Activated T-cell treated with anti-CD3 and anti-CD28 coated beads for 48 hours (primary cell): ENCODE results near the gene LRP1B.

Source experiments
- DNase-seq: peaks from one replicate; pipeline ENCODE4 v3.0.0-alpha.2; 2020; ENCODE audit warnings: low read depth

LRP1B gene

GRCh38 chr2:140529706-140530105 is 1601.1 kb downstream of the LRP1B start:
- DNase-seq: no peak

DNA sequence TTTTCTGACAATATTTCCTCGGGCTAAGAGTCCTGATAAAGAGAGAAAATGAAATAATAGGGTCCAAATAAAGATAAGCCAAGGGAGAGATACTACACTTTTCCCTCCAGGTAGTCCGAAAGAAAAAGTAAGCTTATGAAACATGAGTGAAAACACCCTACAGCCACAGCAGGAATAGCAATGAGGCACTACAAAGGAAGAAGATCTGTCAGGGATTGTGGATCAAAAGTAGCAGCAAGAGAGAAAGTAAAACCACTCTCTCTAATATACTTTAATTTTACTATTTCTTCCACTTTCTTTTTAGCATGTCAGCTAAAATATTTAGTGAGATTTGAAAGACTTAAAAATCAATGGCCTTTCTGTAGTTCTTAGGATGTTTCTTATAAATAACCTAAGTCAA is 1601.8 kb downstream of the LRP1B start:
- no peak for DNase-seq

DNA sequence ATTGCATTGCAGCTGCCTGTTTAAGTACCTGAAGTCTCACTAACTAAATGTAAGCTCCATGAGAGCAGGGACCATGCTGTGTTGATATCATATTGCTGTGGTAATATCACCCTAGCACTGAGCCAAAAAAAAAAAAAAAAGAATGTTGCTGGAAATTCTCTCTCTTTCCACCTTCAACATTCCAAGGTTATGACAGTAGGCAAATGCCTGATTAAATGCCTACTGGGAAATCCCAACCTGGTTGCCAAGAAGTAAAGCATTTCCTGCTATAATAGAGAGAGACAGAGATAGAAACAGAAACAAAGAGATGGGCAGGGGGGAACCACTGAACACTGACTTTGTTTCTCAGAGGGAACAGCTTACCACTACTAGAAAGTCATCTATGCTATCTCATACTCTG is 1604.2 kb downstream of the LRP1B start:
- DNase-seq: no peak

DNA sequence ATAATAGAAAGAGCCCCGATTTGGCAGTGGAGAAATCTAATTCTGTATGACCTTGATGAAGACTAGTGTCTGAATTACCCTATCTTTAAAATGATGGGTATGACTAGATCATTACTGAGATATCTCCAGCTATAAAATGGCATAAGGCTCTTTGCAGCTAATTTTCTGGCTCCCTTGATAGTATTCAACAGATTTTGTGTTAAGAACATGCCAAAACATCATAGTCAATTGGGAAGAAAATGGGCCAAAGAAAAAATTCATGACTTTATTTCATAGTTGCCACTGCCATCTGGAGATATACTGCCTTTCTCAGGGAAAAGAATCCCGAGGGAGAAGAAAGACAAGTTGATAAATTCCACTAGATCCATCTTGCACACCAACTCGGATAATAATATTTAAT is 1618.7 kb downstream of the LRP1B start:
- no peak for DNase-seq

GRCh38 chr2:140509765-140510164 is 1621.1 kb downstream of the LRP1B start:
- DNase-seq: no peak

GRCh38 chr2:140508756-140509155 is 1622.1 kb downstream of the LRP1B start:
- DNase-seq: no peak

GRCh38 chr2:140506606-140507005 is 1624.2 kb downstream of the LRP1B start:
- DNase-seq: no peak

- DNase-seq: no peak
These were observed 1626.2 kb downstream of the LRP1B start for GRCh38 chr2:140504601-140505000.

DNA sequence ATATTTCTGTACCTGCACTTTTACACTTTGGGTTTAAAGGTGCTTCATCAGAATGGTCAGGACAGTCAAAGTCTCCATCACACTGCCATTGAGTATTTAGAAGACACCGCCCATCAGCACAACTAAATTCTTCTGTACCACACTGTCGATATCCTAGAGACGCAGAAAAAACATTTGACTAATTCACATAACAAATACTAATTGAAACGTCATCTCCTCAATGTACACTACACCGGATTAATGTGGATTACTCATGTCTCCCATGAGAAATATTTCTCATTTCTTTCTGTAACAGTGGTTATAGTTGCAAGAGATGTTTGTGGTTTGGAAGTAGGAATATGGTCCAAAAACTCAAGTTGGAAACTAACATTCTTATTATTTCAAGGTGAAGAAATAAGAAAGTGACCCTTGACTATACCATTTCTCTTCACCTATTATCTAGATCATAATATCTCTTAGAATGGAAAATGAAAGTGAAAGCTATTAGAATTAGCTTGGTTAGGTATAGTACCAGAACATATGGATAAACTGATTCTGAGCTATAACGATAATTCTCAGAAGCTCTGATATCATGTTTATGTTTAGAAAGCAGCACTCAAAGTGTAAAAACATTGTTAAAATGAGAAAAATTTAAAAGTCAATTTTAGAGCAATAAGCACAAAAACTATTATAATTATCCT is 1627.7 kb downstream of the LRP1B start:
- no peak for DNase-seq

GRCh38 chr2:140498360-140498759 is 1632.5 kb downstream of the LRP1B start:
- DNase-seq: no peak

DNA sequence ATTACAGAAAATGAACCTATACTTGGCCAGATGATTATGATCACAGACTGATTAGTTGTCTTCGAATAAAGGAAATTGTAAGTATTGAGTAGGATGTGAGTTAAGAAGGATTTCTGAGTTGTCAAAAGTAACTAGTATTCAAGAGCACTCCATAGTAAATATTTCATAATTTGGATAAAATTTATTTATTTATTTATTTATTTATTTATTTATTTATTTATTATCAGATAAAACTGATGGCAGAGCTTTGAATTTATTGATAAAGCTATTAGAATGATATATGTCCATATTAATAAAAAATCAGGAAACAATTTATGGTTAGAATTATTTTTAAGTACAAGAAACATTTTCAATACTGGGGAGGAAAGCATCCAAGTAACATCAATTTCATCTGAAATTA is 1634.1 kb downstream of the LRP1B start:
- no peak for DNase-seq

DNA sequence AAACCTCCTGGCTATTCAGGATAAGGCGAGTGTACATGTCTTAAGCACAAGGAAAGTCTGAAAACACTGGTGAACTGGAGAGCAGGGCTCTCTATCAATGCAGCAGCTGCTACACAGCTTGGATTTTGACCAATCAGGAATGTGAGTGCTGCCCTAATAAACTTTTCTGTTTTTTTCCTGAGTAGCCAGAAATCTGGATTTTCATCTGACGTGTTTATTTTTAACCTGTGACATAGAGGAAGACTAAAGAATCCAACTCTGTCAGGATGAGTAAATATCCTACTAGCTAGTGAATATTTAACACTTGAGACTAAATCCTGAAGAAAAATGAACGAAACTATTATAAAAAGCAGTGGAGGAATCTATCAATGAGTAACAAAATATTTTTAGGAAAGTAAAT is 1638.9 kb downstream of the LRP1B start:
- DNase-seq: no peak

GRCh38 chr2:140489193-140489592 is 1641.6 kb downstream of the LRP1B start:
- DNase-seq: no peak

- DNase-seq: no peak
These were observed 1649.7 kb downstream of the LRP1B start for GRCh38 chr2:140481136-140481535.

- DNase-seq: no peak
These were observed 1657.0 kb downstream of the LRP1B start for GRCh38 chr2:140473851-140474250.

GRCh38 chr2:140472676-140473075 is 1658.1 kb downstream of the LRP1B start:
- DNase-seq: no peak

DNA sequence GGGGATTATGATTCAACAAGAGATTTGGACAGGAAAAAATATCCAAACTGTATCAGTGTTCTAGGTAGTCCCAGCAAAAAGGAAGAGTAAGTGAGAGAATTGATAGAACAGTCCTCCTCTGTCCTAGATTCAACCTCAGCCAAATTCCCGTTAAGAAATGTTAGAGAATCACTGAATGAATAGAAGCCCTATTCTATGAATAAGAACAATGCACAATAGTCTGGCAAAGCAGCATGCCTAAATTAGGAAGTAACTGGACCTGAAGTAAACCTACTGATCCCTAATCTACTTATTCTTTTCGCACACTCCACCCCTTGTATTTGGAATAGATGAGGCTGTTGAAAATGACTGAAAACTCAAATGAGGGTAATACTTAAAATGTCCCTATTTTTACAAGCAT is 1665.5 kb downstream of the LRP1B start:
- DNase-seq: no peak

DNA sequence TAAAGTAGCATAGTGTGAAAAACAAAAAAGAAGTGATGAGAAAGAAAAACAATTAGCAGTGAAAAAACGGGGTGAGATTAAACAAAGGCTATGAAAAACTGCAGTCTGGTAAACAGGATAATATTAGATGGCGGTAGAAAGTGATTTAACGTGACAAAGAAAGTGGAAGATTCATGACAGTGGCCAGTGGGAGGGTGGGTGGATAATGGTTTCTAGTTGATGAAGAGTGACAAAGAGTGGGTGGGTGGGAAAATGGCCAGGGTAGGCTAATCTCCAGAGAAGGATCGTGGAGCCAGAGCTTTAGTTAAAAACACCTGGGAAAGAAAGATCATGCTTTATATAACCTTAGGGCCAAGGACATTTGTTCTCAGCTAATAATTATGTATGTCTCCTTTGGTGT is 1667.8 kb downstream of the LRP1B start:
- no peak for DNase-seq

- DNase-seq: no peak
These were observed 1673.3 kb downstream of the LRP1B start for GRCh38 chr2:140457483-140457882.

GRCh38 chr2:140455315-140455714 is 1675.5 kb downstream of the LRP1B start:
- DNase-seq: no peak

GRCh38 chr2:140454717-140455116 is 1676.1 kb downstream of the LRP1B start:
- no peak for DNase-seq

GRCh38 chr2:140451324-140451723 is 1679.5 kb downstream of the LRP1B start:
- no peak for DNase-seq

DNA sequence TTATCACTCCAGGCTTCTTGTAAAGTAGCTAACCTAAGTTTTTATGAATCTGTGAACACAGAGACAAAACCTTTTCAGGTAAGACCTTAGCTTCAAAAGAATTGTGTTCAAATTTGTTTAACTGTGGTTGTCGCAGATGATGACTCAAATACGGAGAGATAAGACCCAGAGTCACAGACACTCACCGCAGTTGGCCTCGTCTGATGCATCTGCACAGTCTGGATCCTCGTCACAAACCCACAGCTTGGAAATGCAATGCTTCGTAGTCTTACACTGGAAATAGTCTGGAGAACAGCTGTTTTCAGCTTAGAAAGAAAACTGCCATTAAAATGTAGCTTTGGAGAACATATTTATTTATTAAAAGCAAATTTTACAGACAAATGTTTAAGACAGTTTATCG is 1688.5 kb downstream of the LRP1B start:
- DNase-seq: no peak

DNA sequence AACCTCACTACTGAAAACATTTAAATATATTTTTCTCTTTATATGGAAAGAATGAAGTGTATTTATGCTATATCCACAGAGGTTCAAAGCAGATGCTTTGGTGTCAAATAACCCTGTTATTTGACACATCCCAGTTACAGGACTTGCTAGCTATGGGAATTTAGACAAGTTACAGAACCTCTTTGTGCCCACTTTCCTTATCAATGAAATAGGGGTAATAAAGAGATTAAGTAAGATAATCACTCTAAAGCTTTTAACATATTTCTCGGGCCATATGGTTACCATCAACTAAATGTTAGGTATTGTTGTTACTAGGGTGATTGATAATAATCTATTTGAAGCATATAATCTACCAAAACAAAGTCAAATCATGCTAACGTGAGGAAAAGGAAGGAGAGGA is 1690.0 kb downstream of the LRP1B start:
- DNase-seq: no peak

- DNase-seq: no peak
These were observed 1693.9 kb downstream of the LRP1B start for GRCh38 chr2:140436936-140437335.
